ENCODE results near the gene SEBOX.
A peak's percentile ranks its signal among the peaks of the same experiment; 100 is the strongest.

SEBOX gene

GRCh38 chr17:28402844-28403243 is 37.8 kb upstream of the SEBOX start:
- no peak overlapping the region for H3K4me3 ChIP-seq (ENCODE audit: low read length)
- no peak overlapping the region for H3K27ac ChIP-seq (ENCODE audit: low read length)
- no peak overlapping the region for H3K9ac ChIP-seq (ENCODE audit: low read depth, low read length)
- H3K36me3 ChIP-seq (ENCODE audit: insufficient read depth, low read depth, low read length) = 0 out of 2 replicates have a peak, but pooled peaks cover 10% of the 10 kb centered on the region
- H3K9me3 ChIP-seq (ENCODE audit: insufficient read depth, low read depth, low read length) = no peaks in the 10 kb centered on the region
- peaks cover 61% of the 10 kb centered on the region for H3K27me3 ChIP-seq (ENCODE audit: insufficient read depth, low read length)
- H3K4me1 ChIP-seq (ENCODE audit: insufficient read depth, low read length) = peaks cover 40% of the 10 kb centered on the region

GRCh38 chr17:28402224-28402630 is 37.2 kb upstream of the SEBOX start:
- peak overlapping the region; percentile 28; the same call in 1 of the 2 replicates for H3K4me3 ChIP-seq (ENCODE audit: low read length)

GRCh38 chr17:28399808-28400207 is 34.8 kb upstream of the SEBOX start:
- H3K27me3 ChIP-seq (ENCODE audit: insufficient read depth, low read length) = peaks cover 46% of the 10 kb centered on the region
- 0 out of 2 replicates have a peak, but pooled peaks cover 10% of the 10 kb centered on the region for H3K36me3 ChIP-seq (ENCODE audit: insufficient read depth, low read depth, low read length)
- no peak overlapping the region for H3K9ac ChIP-seq (ENCODE audit: low read depth, low read length)
- H3K4me3 ChIP-seq (ENCODE audit: low read length) = no peak overlapping the region
- H3K27ac ChIP-seq (ENCODE audit: low read length) = no peak overlapping the region
- H3K9me3 ChIP-seq (ENCODE audit: insufficient read depth, low read depth, low read length) = no peaks in the 10 kb centered on the region
- peaks cover 23% of the 10 kb centered on the region for H3K4me1 ChIP-seq (ENCODE audit: insufficient read depth, low read length)

More at GRCh38 chr17:28402224-28402630, 37.2 kb upstream of the SEBOX start:
- Histone ChIP-seq H3K27me3 (ENCODE audit: insufficient read depth, low read length) (peaks cover 61% of the 10 kb centered on the region), H3K36me3 (ENCODE audit: insufficient read depth, low read depth, low read length) (0 out of 2 replicates have a peak, but pooled peaks cover 10% of the 10 kb centered on the region), H3K4me1 (ENCODE audit: insufficient read depth, low read length) (peaks cover 36% of the 10 kb centered on the region), H3K9ac (ENCODE audit: low read depth, low read length) (no peak overlapping the region), H3K9me3 (ENCODE audit: insufficient read depth, low read depth, low read length) (no peaks in the 10 kb centered on the region), H3K27ac (ENCODE audit: low read length) (no peak overlapping the region)

- no peak overlapping the region for H3K27ac ChIP-seq (ENCODE audit: low read length)
- 0 out of 2 replicates have a peak, but pooled peaks cover 10% of the 10 kb centered on the region for H3K36me3 ChIP-seq (ENCODE audit: insufficient read depth, low read depth, low read length)
- H3K4me3 ChIP-seq (ENCODE audit: low read length) = no peak overlapping the region
- H3K9me3 ChIP-seq (ENCODE audit: insufficient read depth, low read depth, low read length) = no peaks in the 10 kb centered on the region
- no peak overlapping the region for H3K9ac ChIP-seq (ENCODE audit: low read depth, low read length)
- H3K27me3 ChIP-seq (ENCODE audit: insufficient read depth, low read length) = peaks cover 32% of the 10 kb centered on the region
- peaks cover 20% of the 10 kb centered on the region for H3K4me1 ChIP-seq (ENCODE audit: insufficient read depth, low read length)
Measured at GRCh38 chr17:28398280-28398981, 33.4 kb upstream of the SEBOX start.

GRCh38 chr17:28397687-28398279 is 32.8 kb upstream of the SEBOX start:
- no peak overlapping the region for H3K27ac ChIP-seq (ENCODE audit: low read length)
- H3K27me3 ChIP-seq (ENCODE audit: insufficient read depth, low read length) = peaks cover 26% of the 10 kb centered on the region
- peaks cover 13% of the 10 kb centered on the region for H3K4me1 ChIP-seq (ENCODE audit: insufficient read depth, low read length)
- no peaks in the 10 kb centered on the region for H3K9me3 ChIP-seq (ENCODE audit: insufficient read depth, low read depth, low read length)
- H3K36me3 ChIP-seq (ENCODE audit: insufficient read depth, low read depth, low read length) = 0 out of 2 replicates have a peak, but pooled peaks cover 10% of the 10 kb centered on the region
- H3K4me3 ChIP-seq (ENCODE audit: low read length) = no peak overlapping the region
- no peak overlapping the region for H3K9ac ChIP-seq (ENCODE audit: low read depth, low read length)

GRCh38 chr17:28397275-28397674 is 32.3 kb upstream of the SEBOX start:
- Histone ChIP-seq H3K36me3 (ENCODE audit: insufficient read depth, low read depth, low read length) (0 out of 2 replicates have a peak, but pooled peaks cover 10% of the 10 kb centered on the region), H3K27ac (ENCODE audit: low read length) (no peak overlapping the region), H3K4me3 (ENCODE audit: low read length) (no peak overlapping the region), H3K27me3 (ENCODE audit: insufficient read depth, low read length) (peaks cover 23% of the 10 kb centered on the region), H3K9ac (ENCODE audit: low read depth, low read length) (no peak overlapping the region), H3K9me3 (ENCODE audit: insufficient read depth, low read depth, low read length) (no peaks in the 10 kb centered on the region), H3K4me1 (ENCODE audit: insufficient read depth, low read length) (peaks cover 8% of the 10 kb centered on the region)

- Histone ChIP-seq H3K9ac (ENCODE audit: low read depth, low read length) (no peak overlapping the region), H3K9me3 (ENCODE audit: insufficient read depth, low read depth, low read length) (no peaks in the 10 kb centered on the region), H3K4me3 (ENCODE audit: low read length) (no peak overlapping the region), H3K27ac (ENCODE audit: low read length) (no peak overlapping the region), H3K36me3 (ENCODE audit: insufficient read depth, low read depth, low read length) (0 out of 2 replicates have a peak, but pooled peaks cover 10% of the 10 kb centered on the region), H3K4me1 (ENCODE audit: insufficient read depth, low read length) (peaks cover 3% of the 10 kb centered on the region), H3K27me3 (ENCODE audit: insufficient read depth, low read length) (peaks cover 17% of the 10 kb centered on the region)
Measured at GRCh38 chr17:28396635-28397239, 31.7 kb upstream of the SEBOX start.

GRCh38 chr17:28395968-28396367 is 31.0 kb upstream of the SEBOX start:
- H3K27me3 ChIP-seq (ENCODE audit: insufficient read depth, low read length) = peaks cover 10% of the 10 kb centered on the region
- H3K27ac ChIP-seq (ENCODE audit: low read length) = no peak overlapping the region
- no peak overlapping the region for H3K4me3 ChIP-seq (ENCODE audit: low read length)
- no peaks in the 10 kb centered on the region for H3K9me3 ChIP-seq (ENCODE audit: insufficient read depth, low read depth, low read length)
- H3K9ac ChIP-seq (ENCODE audit: low read depth, low read length) = no peak overlapping the region
- H3K4me1 ChIP-seq (ENCODE audit: insufficient read depth, low read length) = no peaks in the 10 kb centered on the region
- H3K36me3 ChIP-seq (ENCODE audit: insufficient read depth, low read depth, low read length) = peaks cover 10% of the 10 kb centered on the region; the same call in 1 of the 2 replicates

GRCh38 chr17:28395426-28395825 is 30.4 kb upstream of the SEBOX start:
- Histone ChIP-seq H3K4me1 (ENCODE audit: insufficient read depth, low read length) (no peaks in the 10 kb centered on the region), H3K4me3 (ENCODE audit: low read length) (no peak overlapping the region), H3K27me3 (ENCODE audit: insufficient read depth, low read length) (peaks cover 5% of the 10 kb centered on the region; the same call in 1 of the 2 replicates), H3K9me3 (ENCODE audit: insufficient read depth, low read depth, low read length) (no peaks in the 10 kb centered on the region), H3K27ac (ENCODE audit: low read length) (no peak overlapping the region), H3K36me3 (ENCODE audit: insufficient read depth, low read depth, low read length) (peaks cover 10% of the 10 kb centered on the region; the same call in 1 of the 2 replicates), H3K9ac (ENCODE audit: low read depth, low read length) (no peak overlapping the region)

GRCh38 chr17:28394337-28395116 is 29.5 kb upstream of the SEBOX start:
- Histone ChIP-seq H3K36me3 (ENCODE audit: insufficient read depth, low read depth, low read length) (peaks cover 10% of the 10 kb centered on the region; the same call in 1 of the 2 replicates), H3K27ac (ENCODE audit: low read length) (no peak overlapping the region), H3K4me1 (ENCODE audit: insufficient read depth, low read length) (no peaks in the 10 kb centered on the region)

GRCh38 chr17:28392491-28392890 is 27.5 kb upstream of the SEBOX start:
- Histone ChIP-seq H3K9ac (ENCODE audit: low read depth, low read length) (no peak overlapping the region), H3K4me3 (ENCODE audit: low read length) (no peak overlapping the region), H3K4me1 (ENCODE audit: insufficient read depth, low read length) (no peaks in the 10 kb centered on the region), H3K9me3 (ENCODE audit: insufficient read depth, low read depth, low read length) (no peaks in the 10 kb centered on the region), H3K36me3 (ENCODE audit: insufficient read depth, low read depth, low read length) (no peaks in the 10 kb centered on the region; the same call in 1 of the 2 replicates), H3K27me3 (ENCODE audit: insufficient read depth, low read length) (no peaks in the 10 kb centered on the region; the same call in 1 of the 2 replicates), H3K27ac (ENCODE audit: low read length) (no peak overlapping the region)

More at GRCh38 chr17:28394337-28395116, 29.5 kb upstream of the SEBOX start:
- Histone ChIP-seq H3K9me3 (ENCODE audit: insufficient read depth, low read depth, low read length) (no peaks in the 10 kb centered on the region), H3K4me3 (ENCODE audit: low read length) (no peak overlapping the region), H3K9ac (ENCODE audit: low read depth, low read length) (no peak overlapping the region), H3K27me3 (ENCODE audit: insufficient read depth, low read length) (no peaks in the 10 kb centered on the region; the same call in 1 of the 2 replicates)

Data from iPS-20b (cell line).